DMS153 treated with DMSO at 0.1 percent for 48 hours (cell line): Measurements from ENCODE around the gene NFIB.
A peak's percentile ranks its signal among the peaks of the same experiment; 100 is the strongest.

Source experiments
- DNase-seq: peaks from one replicate; lab custom pipeline; 2025; ENCODE audit not compliant: unreplicated experiment; lab: John Stamatoyannopoulos, UW

Gene NFIB

GRCh38 chr9:14281136-14281795 is 32.7 kb downstream of the NFIB start:
- DNase-seq: no peak

- DNase-seq: no peak
Observed at GRCh38 chr9:14279671-14280070, 34.3 kb downstream of the NFIB start.

- DNase-seq: no peak
Observed at GRCh38 chr9:14278291-14278721, 35.6 kb downstream of the NFIB start.

- DNase-seq: no peak
Observed at GRCh38 chr9:14277761-14278160, 36.2 kb downstream of the NFIB start.

GRCh38 chr9:14277244-14277643 is 36.7 kb downstream of the NFIB start:
- DNase-seq: no peak

- DNase-seq: no peak
Observed at GRCh38 chr9:14275331-14275730, 38.6 kb downstream of the NFIB start.

- no peak for DNase-seq
Observed at GRCh38 chr9:14273696-14274121, 40.2 kb downstream of the NFIB start.

GRCh38 chr9:14272927-14273528 is 40.9 kb downstream of the NFIB start:
- DNase-seq: no peak

- DNase-seq: peak; percentile 73
Observed at GRCh38 chr9:14271093-14271673, 42.8 kb downstream of the NFIB start.

GRCh38 chr9:14270358-14271092 is 43.4 kb downstream of the NFIB start:
- DNase-seq: no peak

- DNase-seq: no peak
Observed at GRCh38 chr9:14269916-14270315, 44.0 kb downstream of the NFIB start.

GRCh38 chr9:14263707-14264483 is 50.0 kb downstream of the NFIB start:
- no peak for DNase-seq

GRCh38 chr9:14262827-14263226 is 51.1 kb downstream of the NFIB start:
- DNase-seq: no peak

- no peak for DNase-seq
Observed at GRCh38 chr9:14261616-14262015, 52.3 kb downstream of the NFIB start.

GRCh38 chr9:14260101-14260500 is 53.8 kb downstream of the NFIB start:
- DNase-seq: no peak

GRCh38 chr9:14258660-14259239 is 55.2 kb downstream of the NFIB start:
- DNase-seq: no peak

GRCh38 chr9:14258156-14258555 is 55.8 kb downstream of the NFIB start:
- no peak for DNase-seq

- DNase-seq: no peak
Observed at GRCh38 chr9:14256588-14256987, 57.4 kb downstream of the NFIB start.

GRCh38 chr9:14251154-14252071 is 62.5 kb downstream of the NFIB start:
- DNase-seq: peak; percentile 60

- no peak for DNase-seq
Observed at GRCh38 chr9:14250794-14251153, 63.2 kb downstream of the NFIB start.
